22Rv1 (cell line): ENCODE data around the gene MRAS.

Experiments used
- CTCF ChIP-seq: fragments of 450-650 bp; IDR thresholded peaks from 2 replicates; pipeline ENCODE4 v1.5.1; 2017; ENCODE audit warnings: mild to moderate bottlenecking
- ZFX ChIP-seq: fragments of 450-650 bp; IDR thresholded peaks from 2 replicates; pipeline ENCODE4 v1.6.1; 2017; ENCODE audit warnings: antibody characterized with exemption, borderline replicate concordance

- no peak for TF ChIP-seq CTCF
- TF ChIP-seq ZFX = no peak
Observed at GRCh38 chr3:138359919-138360868, 11.8 kb downstream of the MRAS start.
